Measurements from ENCODE around the gene GATB.
"Not testable (repeated sequence)": the region's sequence is repeated elsewhere in the genome, so short reads cannot be mapped to it uniquely, and the experiment has no call there.

The GATB gene

GRCh38 chr4:151743128-151743854, 17.5 kb downstream of the GATB start:
- H3K4me3 Mint-ChIP-seq = no peak overlapping the region
- peaks cover 6% of the 10 kb centered on the region for H3K9me3 Mint-ChIP-seq
- H3K4me1 Mint-ChIP-seq = peaks cover 5% of the 10 kb centered on the region
- H3K36me3 Mint-ChIP-seq (ENCODE audit: low read depth) = peaks cover 28% of the 10 kb centered on the region
- no peak overlapping the region for H3K27ac Mint-ChIP-seq
- H3K27me3 Mint-ChIP-seq (ENCODE audit: low read depth) = no peaks in the 10 kb centered on the region
- no peak for TF ChIP-seq CTCF (IDR thresholded peaks at IDR 0.05; ENCODE audit: unreplicated experiment in 3 of 3)

GRCh38 chr4:151738720-151739517, 21.9 kb downstream of the GATB start:
- Mint-ChIP-seq H3K9me3 (peaks cover 33% of the 10 kb centered on the region), H3K36me3 (ENCODE audit: low read depth) (peaks cover 56% of the 10 kb centered on the region)

GRCh38 chr4:151736852-151737251, 24.0 kb downstream of the GATB start:
- not testable (repeated sequence) for H3K27me3 Mint-ChIP-seq (ENCODE audit: low read depth); H3K27ac Mint-ChIP-seq; H3K4me3 Mint-ChIP-seq; H3K4me1 Mint-ChIP-seq
- peaks cover 69% of the 10 kb centered on the region for H3K36me3 Mint-ChIP-seq (ENCODE audit: low read depth)
- peaks cover 45% of the 10 kb centered on the region for H3K9me3 Mint-ChIP-seq

More at GRCh38 chr4:151738720-151739517, 21.9 kb downstream of the GATB start:
- H3K4me1 Mint-ChIP-seq = no peaks in the 10 kb centered on the region
- no peak overlapping the region for H3K4me3 Mint-ChIP-seq
- no peaks in the 10 kb centered on the region for H3K27me3 Mint-ChIP-seq (ENCODE audit: low read depth)
- H3K27ac Mint-ChIP-seq = no peak overlapping the region
- TF ChIP-seq CTCF (IDR thresholded peaks at IDR 0.05; ENCODE audit: unreplicated experiment in 3 of 3) = no peak

GRCh38 chr4:151736361-151736760, 24.4 kb downstream of the GATB start:
- no peaks in the 10 kb centered on the region for H3K4me1 Mint-ChIP-seq
- no peak overlapping the region for H3K4me3 Mint-ChIP-seq

GRCh38 chr4:151731670-151732069, 29.1 kb downstream of the GATB start:
- not testable (repeated sequence) for H3K4me3 Mint-ChIP-seq; H3K27ac Mint-ChIP-seq; H3K27me3 Mint-ChIP-seq (ENCODE audit: low read depth); H3K4me1 Mint-ChIP-seq
- Mint-ChIP-seq H3K36me3 (ENCODE audit: low read depth) (peaks cover 59% of the 10 kb centered on the region), H3K9me3 (peaks cover 45% of the 10 kb centered on the region)

More at GRCh38 chr4:151736361-151736760, 24.4 kb downstream of the GATB start:
- Mint-ChIP-seq H3K36me3 (ENCODE audit: low read depth) (peaks cover 69% of the 10 kb centered on the region), H3K27me3 (ENCODE audit: low read depth) (no peaks in the 10 kb centered on the region), H3K27ac (no peak overlapping the region), H3K9me3 (peaks cover 45% of the 10 kb centered on the region)
- TF ChIP-seq CTCF (IDR thresholded peaks at IDR 0.05; ENCODE audit: unreplicated experiment in 3 of 3) = no peak

- Mint-ChIP-seq H3K27me3 (ENCODE audit: low read depth) (peaks cover 6% of the 10 kb centered on the region), H3K4me1 (no peaks in the 10 kb centered on the region), H3K4me3 (no peak overlapping the region), H3K27ac (no peak overlapping the region), H3K36me3 (ENCODE audit: low read depth) (peaks cover 42% of the 10 kb centered on the region), H3K9me3 (peaks cover 29% of the 10 kb centered on the region)
- no peak for TF ChIP-seq CTCF (IDR thresholded peaks at IDR 0.05; ENCODE audit: unreplicated experiment in 3 of 3)
These were observed 30.9 kb downstream of the GATB start for GRCh38 chr4:151729731-151730559.
